ENCODE data around the gene ARAP2.

DNA sequence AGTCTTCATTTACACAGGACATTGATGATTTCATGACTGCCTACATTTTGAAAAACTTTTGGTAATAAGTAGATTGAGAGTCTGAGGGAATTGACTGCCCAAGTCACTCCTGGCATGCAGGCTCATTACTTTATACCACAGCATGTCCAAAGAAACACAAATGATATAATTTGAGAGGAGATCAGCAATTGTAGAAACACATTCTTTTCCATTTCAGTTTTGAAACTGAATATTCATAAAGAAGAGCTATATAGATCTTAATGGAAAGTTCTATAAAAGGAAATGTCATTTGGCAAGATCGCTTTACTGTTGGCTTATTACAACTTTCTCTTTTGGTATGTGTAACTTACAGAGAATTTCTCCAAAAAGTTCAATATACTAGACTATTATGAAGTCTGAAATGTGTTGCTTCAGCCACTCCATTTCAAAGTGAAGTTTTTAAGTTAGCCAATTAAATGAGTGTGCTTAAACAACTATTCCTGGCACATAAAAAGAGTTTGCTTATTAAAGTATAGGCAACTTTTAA lies 158.0 kb downstream of the ARAP2 start:
- TF ChIP-seq CTCF (conservative IDR thresholded peaks at IDR 0.05 in 1 of 2, IDR thresholded peaks at IDR 0.05 in 1 of 2; ENCODE audit: extremely low read depth in 1 of 2, insufficient read depth in 1 of 2, low read depth in 1 of 2, low read length in 2 of 2), result no peak
- no peak for TF ChIP-seq EZH2 (IDR thresholded peaks at IDR 0.05; ENCODE audit: borderline replicate concordance, low read length)

All from mammary epithelial cell (primary cell).